Activated CD8-positive, alpha-beta memory T cell treated with anti-CD3 and anti-CD28 coated beads for 1 hour (primary cell): ENCODE data around the gene LPCAT1.

Source experiments
- DNase-seq, 2 donors: peaks; one replicate each; pipeline ENCODE4 v3.0.0-alpha.2; 2020; ENCODE audit warnings: low read depth in 1 of 2; ENCODE audit errors: extremely low read depth in 1 of 2

The LPCAT1 gene

GRCh38 chr5:1446602-1447343 is 77.0 kb downstream of the LPCAT1 start:
- no peak for DNase-seq

GRCh38 chr5:1445689-1446601 is 77.8 kb downstream of the LPCAT1 start:
- no peak for DNase-seq

- DNase-seq = peak; percentile 8 to 18
Measured at GRCh38 chr5:1445313-1445688, 78.5 kb downstream of the LPCAT1 start, which contains the start of gene SLC6A3. Gene SLC6A3 (minus strand): TSS chr5:1445440. CDS start chr5:1443197, 2,243 bp downstream.

GRCh38 chr5:1444361-1445189 is 79.2 kb downstream of the LPCAT1 start:
- no peak for DNase-seq

GRCh38 chr5:1443991-1444360 is 79.8 kb downstream of the LPCAT1 start:
- DNase-seq = no peak

GRCh38 chr5:1443171-1443570 is 80.6 kb downstream of the LPCAT1 start:
- DNase-seq = no peak

GRCh38 chr5:1442222-1443145 is 81.3 kb downstream of the LPCAT1 start:
- DNase-seq = no peak

GRCh38 chr5:1441166-1441865 is 82.4 kb downstream of the LPCAT1 start:
- no peak for DNase-seq

- no peak for DNase-seq
Measured at GRCh38 chr5:1440098-1440493, 83.7 kb downstream of the LPCAT1 start.

- DNase-seq = no peak
Measured at GRCh38 chr5:1439388-1440097, 84.2 kb downstream of the LPCAT1 start.

GRCh38 chr5:1438871-1439270 is 84.9 kb downstream of the LPCAT1 start:
- no peak for DNase-seq

- no peak for DNase-seq
Measured at GRCh38 chr5:1437876-1438559, 85.7 kb downstream of the LPCAT1 start.

- DNase-seq = no peak
Measured at GRCh38 chr5:1437226-1437829, 86.4 kb downstream of the LPCAT1 start.

GRCh38 chr5:1436681-1437080 is 87.1 kb downstream of the LPCAT1 start:
- DNase-seq = no peak

- DNase-seq = no peak
Measured at GRCh38 chr5:1436036-1436435, 87.7 kb downstream of the LPCAT1 start.

GRCh38 chr5:1435369-1435768 is 88.4 kb downstream of the LPCAT1 start:
- DNase-seq = no peak

- DNase-seq = no peak
Measured at GRCh38 chr5:1432296-1432695, 91.5 kb downstream of the LPCAT1 start.

GRCh38 chr5:1431896-1432295 is 91.9 kb downstream of the LPCAT1 start:
- DNase-seq = no peak
